ENCODE data around the gene CER1. TPM values are rescaled to one million over a fixed set of nuclear protein-coding genes. Genes with fewer than 3 reads are reported as not detected.

Gene CER1
- total and polyA plus RNA-seq, 2 of the 4 experiments (the other 2 are of a cell fraction): not detected

DNA sequence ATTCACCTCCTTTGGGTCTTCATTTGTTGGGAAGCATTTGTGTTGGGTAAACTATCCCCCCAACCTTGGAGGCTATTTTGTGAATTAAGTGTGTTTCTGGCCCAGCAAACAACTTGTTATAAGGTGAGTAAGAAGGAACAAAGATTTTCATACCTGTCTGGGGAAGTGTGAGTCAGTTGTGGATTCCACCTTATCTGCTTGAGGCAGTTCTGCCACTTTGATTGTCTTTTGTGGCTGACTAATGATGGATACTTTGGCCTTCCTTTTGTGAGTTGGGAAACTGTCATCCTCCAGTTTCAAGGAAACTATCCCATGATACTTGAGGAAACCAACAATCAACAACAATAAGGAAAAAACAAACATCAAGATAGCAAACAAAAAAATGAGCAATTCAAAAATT lies 24.6 kb upstream of the CER1 start:
- Histone ChIP-seq H3K23ac (ENCODE audit: low read depth, low read length) (no peak overlapping the region), H3K18ac (ENCODE audit: low read depth, low read length) (no peak overlapping the region), H3K4ac (ENCODE audit: low read depth, low read length) (no peak overlapping the region), H3K27ac (ENCODE audit: insufficient read depth, low read length) (no peak overlapping the region), H2BK20ac (ENCODE audit: low read depth, low read length) (no peak overlapping the region), H4K5ac (ENCODE audit: low read depth, low read length) (no peak overlapping the region), H3K4me1 (ENCODE audit: control insufficient read depth, insufficient read depth, low read length) (no peaks in the 10 kb centered on the region), H2AFZ (replicated peaks; ENCODE audit: low read length, poor library complexity) (no peak overlapping the region), H4K20me1 (ENCODE audit: insufficient read depth, low read length) (no peaks in the 10 kb centered on the region), H3K79me1 (ENCODE audit: low read depth in 1 of 2, low read length in 2 of 2) (no peaks in the 10 kb centered on the region), H3K9me1 (ENCODE audit: insufficient read depth, low read length) (no peaks in the 10 kb centered on the region), H3K36me3 (ENCODE audit: control insufficient read depth, insufficient read depth, low read length) (no peaks in the 10 kb centered on the region), H2BK5ac (ENCODE audit: low read depth, low read length, poor library complexity, severe bottlenecking) (no peak overlapping the region), H3K56ac (ENCODE audit: extremely low read depth, insufficient read depth, low read length) (no peak overlapping the region), H2AK5ac (ENCODE audit: low read depth, low read length) (no peak overlapping the region), H2BK15ac (ENCODE audit: low read depth, low read length) (no peak overlapping the region), H3K9ac (ENCODE audit: low read depth, low read length) (no peak overlapping the region), H3K4me2 (ENCODE audit: low read depth, low read length) (no peak overlapping the region), H3K4me3 (ENCODE audit: insufficient read depth, low read depth, low read length) (no peak overlapping the region), H2AK9ac (replicated peaks; ENCODE audit: low read depth, low read length, poor library complexity) (no peak overlapping the region), H2BK120ac (ENCODE audit: low read depth, low read length) (no peak overlapping the region), H3K14ac (replicated peaks; ENCODE audit: low read depth, low read length) (no peak overlapping the region), H4K91ac (ENCODE audit: insufficient read depth, low read depth, low read length) (no peak overlapping the region), H3K27me3 (ENCODE audit: control insufficient read depth, insufficient read depth, low read length) (no peaks in the 10 kb centered on the region), H3K9me3 (ENCODE audit: control insufficient read depth, insufficient read depth, low read length) (no peaks in the 10 kb centered on the region), H4K8ac (ENCODE audit: low read depth in 2 of 2, low read length in 2 of 2) (no peak overlapping the region)
- no peak for DNase-seq
- ChIA-PET POLR2A (ENCODE audit: unreplicated experiment) (no interaction called here), CTCF (no interaction called here)
- no TSS peak for BruUV-seq (replicated peaks)
- in situ Hi-C loops (cut with MboI; ENCODE audit: low sequenced_read_pairs): no loop called here
- dilution Hi-C loops (cut with HindIII; ENCODE audit: low sequenced_read_pairs, unreplicated experiment): no loop called here
- ATAC-seq (ENCODE audit: low read depth): no peak
- no peak for TF ChIP-seq NFE2L2 (IDR thresholded peaks at IDR 0.05; ENCODE audit: low read depth, low read length)
- intact Hi-C loops (cut with micrococcal nuclease): no loop called here

All from IMR-90 (cell line).